Measurements from ENCODE around the gene RGS19. TPM values are rescaled to one million over a fixed set of nuclear protein-coding genes. Genes with fewer than 3 reads are reported as not detected.

RGS19 gene
- total and polyA plus RNA-seq, 2 of the 8 experiments (the other 6 are each of a cell fraction or from before 2014, with no cell fraction given): 12.7 to 16.8 TPM

DNA sequence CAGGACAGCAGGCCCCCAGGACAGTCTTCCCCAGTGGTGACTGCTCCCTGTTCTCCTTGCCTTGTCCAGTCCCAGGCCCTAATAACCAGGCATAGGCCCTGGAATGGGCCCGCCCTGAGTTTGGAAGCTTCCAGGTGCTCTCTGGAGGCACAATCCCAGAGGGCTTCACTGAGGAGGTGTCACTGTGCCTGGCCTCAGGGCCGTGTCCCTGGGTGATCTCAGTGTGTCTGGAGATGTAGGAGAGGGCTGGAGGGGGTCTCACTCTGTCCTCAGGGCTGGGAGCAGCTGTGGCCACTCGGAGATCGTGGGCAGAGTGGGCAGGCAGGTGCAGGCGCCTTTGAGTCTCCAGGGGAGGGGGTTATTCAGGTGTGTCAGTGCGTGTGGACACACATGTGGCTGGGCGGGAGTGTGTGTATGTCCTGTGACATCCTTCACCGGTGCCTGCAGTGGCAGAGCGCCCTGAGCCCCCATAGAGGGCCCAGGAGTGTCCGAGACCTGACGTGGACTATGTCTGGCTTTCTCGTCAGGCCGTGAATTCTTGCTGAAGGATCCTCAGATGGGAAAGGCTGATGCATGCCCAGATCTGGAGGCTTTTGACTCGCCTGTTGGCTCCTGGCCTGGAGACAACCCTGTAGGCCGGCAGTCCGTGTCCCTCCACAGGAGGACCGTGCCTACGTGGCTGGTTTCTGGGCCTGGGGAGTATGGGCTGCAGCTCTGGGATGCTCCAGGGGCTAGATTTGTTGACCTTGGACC, 33.5 kb upstream of the RGS19 start:
- DNase-seq (ENCODE audit: low read depth in 1 of 2, low spot score in 2 of 2) (peak in 1 of 2 experiments; percentile 43), FAIRE-seq (no peak)
- Histone ChIP-seq H3K23me2 (ENCODE audit: low read depth, low read length) (no peaks in the 10 kb centered on the region), H3K79me2 (ENCODE audit: control insufficient read depth in 1 of 2, insufficient read depth in 2 of 2, low read length in 2 of 2) (no peaks in the 10 kb centered on the region), H3K27me3 (replicated peaks in 1 of 4; ENCODE audit: control insufficient read depth in 3 of 4, extremely low read depth in 1 of 4, insufficient read depth in 3 of 4, low read length in 3 of 4) (no peaks in the 10 kb centered on the region), H3K23ac (ENCODE audit: insufficient read length) (no peak overlapping the region), H3K27ac (ENCODE audit: low read depth, low read length) (no peak overlapping the region), H3K79me1 (ENCODE audit: low read depth, low read length) (no peaks in the 10 kb centered on the region), H3K4ac (replicated peaks; ENCODE audit: insufficient read length, low read depth, low read length) (no peak overlapping the region), H4K91ac (replicated peaks; ENCODE audit: insufficient read length, low read length) (peak overlapping the region; percentile 40), H3K9ac (replicated peaks in 1 of 4; ENCODE audit: extremely low read depth in 1 of 4, low read depth in 3 of 4, low read length in 3 of 4) (no peak overlapping the region), H4K8ac (ENCODE audit: extremely low read depth, insufficient read depth, low read length) (peak overlapping the region; percentile 68; the same call in 1 of the 2 replicates), H3K9me3 (ENCODE audit: insufficient read depth in 2 of 2, low read depth in 1 of 2, low read length in 1 of 2) (no peaks in the 10 kb centered on the region), H3K4me2 (ENCODE audit: insufficient read depth in 1 of 2, low read depth in 2 of 2, low read length in 2 of 2) (no peak overlapping the region), H3K18ac (ENCODE audit: extremely low read depth, low read length) (no peak overlapping the region), H3K14ac (ENCODE audit: insufficient read length) (no peak overlapping the region), H4K20me1 (replicated peaks in 1 of 2; ENCODE audit: control insufficient read depth in 1 of 2, insufficient read depth in 2 of 2, low read length in 2 of 2) (peaks cover 0 to 2% of the 10 kb centered on the region in 2 experiments), H4K5ac (ENCODE audit: insufficient read length, low read depth, low read length) (no peak overlapping the region), H2AFZ (ENCODE audit: low read length) (no peak overlapping the region), H2BK120ac (replicated peaks; ENCODE audit: low read depth, low read length) (no peak overlapping the region), H2AK5ac (ENCODE audit: low read depth, low read length) (0 out of 2 replicates have a peak overlapping the region, but pooled peaks have one; percentile 24), H2BK5ac (ENCODE audit: low read depth, low read length) (no peak overlapping the region), H2BK20ac (ENCODE audit: low read length) (no peak overlapping the region), H3K4me3 (ENCODE audit: extremely low read depth in 1 of 4, insufficient read depth in 2 of 4, low read depth in 3 of 4, low read length in 4 of 4) (no peak overlapping the region), H3K56ac (replicated peaks; ENCODE audit: insufficient read length, low read depth, low read length) (no peak overlapping the region), H2BK15ac (ENCODE audit: low read length) (no peak overlapping the region), H2BK12ac (ENCODE audit: low read depth, low read length) (no peak overlapping the region), H3K36me3 (ENCODE audit: control insufficient read depth in 2 of 4, insufficient read depth in 4 of 4, low read length in 3 of 4) (no peaks in the 10 kb centered on the region), H3K4me1 (replicated peaks in 1 of 4; ENCODE audit: control insufficient read depth in 3 of 4, insufficient read depth in 4 of 4, low read length in 3 of 4) (no peaks in the 10 kb centered on the region)
- ChIA-PET CTCF (ENCODE audit: partially characterized antibody) (interaction anchor here (1.0 to 10.1 kb wide), 4 partner anchors 13 to 71 kb away, joined by 3 to 144 read pairs (median 4); partner anchors contain the start of genes LKAAEAR1, OPRL1 and RGS19), POLR2A (ENCODE audit: partially characterized antibody) (no interaction called here)
- TF ChIP-seq JUND (IDR thresholded peaks at IDR 0.05; ENCODE audit: low read length) (no peak), HDAC2 (IDR thresholded peaks at IDR 0.05; ENCODE audit: borderline replicate concordance in 1 of 2, low read depth in 2 of 2, low read length in 2 of 2) (no peak), ZNF274 (IDR thresholded peaks at IDR 0.05; ENCODE audit: borderline replicate concordance, extremely low read depth, low read length) (no peak), RXRA (IDR thresholded peaks at IDR 0.05; ENCODE audit: insufficient read depth, low read depth, low read length) (no peak)
- TF ChIP-seq, protein P1, sequence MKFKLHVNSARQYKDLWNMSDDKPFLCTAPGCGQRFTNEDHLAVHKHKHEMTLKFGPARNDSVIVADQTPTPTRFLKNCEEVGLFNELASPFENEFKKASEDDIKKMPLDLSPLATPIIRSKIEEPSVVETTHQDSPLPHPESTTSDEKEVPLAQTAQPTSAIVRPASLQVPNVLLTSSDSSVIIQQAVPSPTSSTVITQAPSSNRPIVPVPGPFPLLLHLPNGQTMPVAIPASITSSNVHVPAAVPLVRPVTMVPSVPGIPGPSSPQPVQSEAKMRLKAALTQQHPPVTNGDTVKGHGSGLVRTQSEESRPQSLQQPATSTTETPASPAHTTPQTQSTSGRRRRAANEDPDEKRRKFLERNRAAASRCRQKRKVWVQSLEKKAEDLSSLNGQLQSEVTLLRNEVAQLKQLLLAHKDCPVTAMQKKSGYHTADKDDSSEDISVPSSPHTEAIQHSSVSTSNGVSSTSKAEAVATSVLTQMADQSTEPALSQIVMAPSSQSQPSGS (IDR thresholded peaks at IDR 0.05; ENCODE audit: low read length): no peak
- 84% methylated on average over 18 of the region's 18 CpGs; no CpG with 5 or more reads in 1 of the 2 experiments for WGBS, 2 experiments (ENCODE audit: extremely low coverage in 1 of 2, insufficient coverage in 1 of 2, insufficient read length in 1 of 2, insufficient replicate concordance in 2 of 2, low coverage in 1 of 2, low lambda C conversion rate in 2 of 2, missing lambda C conversion rate in 1 of 2)
